HepG2 (cell line): ENCODE measurements around the gene GATAD2B. TPM values are rescaled to one million over a fixed set of nuclear protein-coding genes. Genes with fewer than 3 reads are reported as not detected.

ENCODE experiments used
- ARNT2 ChIP-seq: sonication (generic); formaldehyde crosslinking; IDR thresholded peaks from 2 replicates; pipeline ENCODE4 v1.8.0; 2022; ENCODE audit warnings: mild to moderate bottlenecking, low read depth, missing genetic modification reagents, moderate library complexity
- BRCA1 ChIP-seq: sonication (generic); formaldehyde crosslinking; IDR thresholded peaks from 2 replicates; pipeline ENCODE4 v1.4.0; 2020; ENCODE audit warnings: missing genetic modification reagents
- CEBPG ChIP-seq: IDR thresholded peaks from 2 replicates; pipeline ENCODE4 v1.6.1; 2016
- MAF1 ChIP-seq: sonication (generic); formaldehyde crosslinking; IDR thresholded peaks from 2 replicates; pipeline ENCODE4 v1.5.0; 2020; ENCODE audit warnings: missing genetic modification reagents, borderline replicate concordance
- PLSCR1 ChIP-seq: sonication (generic); formaldehyde crosslinking; IDR thresholded peaks from 2 replicates; pipeline ENCODE4 v1.5.0; 2020; ENCODE audit warnings: missing genetic modification reagents, mild to moderate bottlenecking, borderline replicate concordance
- POLR2AphosphoS2 ChIP-seq: IDR thresholded peaks from 2 replicates; pipeline ENCODE4 v1.6.1; 2011; ENCODE audit warnings: low read depth, low read length, improper control_type of control experiment
- PPARG ChIP-seq: conservative IDR thresholded peaks from 2 replicates; pipeline ENCODE4 v1.6.1; 2016; ENCODE audit warnings: missing biosample characterization, missing genetic modification reagents
- THAP11 ChIP-seq: IDR thresholded peaks from 2 replicates; pipeline ENCODE4 v1.6.1; 2016; ENCODE audit warnings: missing biosample characterization, missing genetic modification reagents
- THAP8 ChIP-seq: sonication (generic); formaldehyde crosslinking; IDR thresholded peaks from 2 replicates; pipeline ENCODE4 v1.5.1; 2020; ENCODE audit warnings: missing genetic modification reagents, mild to moderate bottlenecking, borderline replicate concordance
- ZBTB39 ChIP-seq: sonication (generic); formaldehyde crosslinking; IDR thresholded peaks from 2 replicates; pipeline ENCODE4 v1.5.0; 2020; ENCODE audit warnings: missing genetic modification reagents
- ZFP1 ChIP-seq: IDR thresholded peaks from 2 replicates; pipeline ENCODE4 v1.6.1; 2016
- ZNF296 ChIP-seq: sonication (generic); formaldehyde crosslinking; conservative IDR thresholded peaks from 2 replicates; pipeline ENCODE4 v1.5.0; 2020; ENCODE audit warnings: mild to moderate bottlenecking, missing genetic modification reagents
- ZNF329 ChIP-seq: sonication (generic); formaldehyde crosslinking; IDR thresholded peaks from 2 replicates; pipeline ENCODE4 v1.9.0; 2021; ENCODE audit warnings: low read depth, mild to moderate bottlenecking, missing genetic modification reagents
- ZNF33A ChIP-seq: sonication (generic); formaldehyde crosslinking; IDR thresholded peaks from 2 replicates; pipeline ENCODE4 v1.5.1; 2020; ENCODE audit warnings: missing genetic modification reagents, mild to moderate bottlenecking, moderate library complexity, borderline replicate concordance
- ZNF354B ChIP-seq: sonication (generic); formaldehyde crosslinking; IDR thresholded peaks from 2 replicates; pipeline ENCODE4 v1.8.0; 2022; ENCODE audit warnings: mild to moderate bottlenecking, missing genetic modification reagents
- ZNF589 ChIP-seq: sonication (generic); formaldehyde crosslinking; conservative IDR thresholded peaks from 2 replicates; pipeline ENCODE4 v1.8.0; 2022; ENCODE audit warnings: mild to moderate bottlenecking, moderate library complexity, missing genetic modification reagents
- ZNF609 ChIP-seq: sonication (generic); formaldehyde crosslinking; IDR thresholded peaks from 2 replicates; pipeline ENCODE4 v1.4.0; 2020; ENCODE audit warnings: mild to moderate bottlenecking, missing genetic modification reagents, borderline replicate concordance
- ZZZ3 ChIP-seq: sonication (generic); formaldehyde crosslinking; IDR thresholded peaks from 2 replicates; pipeline ENCODE4 v1.4.0; 2020; ENCODE audit warnings: missing genetic modification reagents, mild to moderate bottlenecking, borderline replicate concordance
- polyA plus RNA-seq, 8 experiments: library from polyadenylated mRNA; depleted of rRNA in 3 of 8; stranded (reverse) in 7 of 8; unstranded in 1 of 8; fragments of >200 nt; fragmentation: Illumina TruSeq in 4 of 8; extraction: Trizol in 4 of 8; gene quantifications; 2 replicates each; pipeline versions ENCODE4 v1.2.1 to v1.2.3, GENCODE V29; 2011 to 2016; ENCODE audit warnings: low read depth in 4 of 8, missing spikeins in 1 of 8, mixed read lengths in 1 of 8; ENCODE audit not compliant: insufficient read depth in 1 of 8
- total RNA-seq, 5 experiments: library from RNA; depleted of rRNA; stranded (reverse); fragments of >200 nt; fragmentation: Illumina TruSeq; extraction: Trizol; gene quantifications; 2 replicates each; pipeline ENCODE4 v1.2.3, GENCODE V29; 2016; ENCODE audit warnings: low read depth in 1 of 5
- TF ChIP-seq, protein P1 (sequence below): IDR thresholded peaks from 2 replicates; pipeline ENCODE4 v1.6.1; 2016; ENCODE audit warnings: low read depth

GATAD2B gene
- total and polyA plus RNA-seq, 2 of the 13 experiments (the other 11 are each of a cell fraction or from before 2014, with no cell fraction given), result 3.2 to 5.2 TPM

DNA sequence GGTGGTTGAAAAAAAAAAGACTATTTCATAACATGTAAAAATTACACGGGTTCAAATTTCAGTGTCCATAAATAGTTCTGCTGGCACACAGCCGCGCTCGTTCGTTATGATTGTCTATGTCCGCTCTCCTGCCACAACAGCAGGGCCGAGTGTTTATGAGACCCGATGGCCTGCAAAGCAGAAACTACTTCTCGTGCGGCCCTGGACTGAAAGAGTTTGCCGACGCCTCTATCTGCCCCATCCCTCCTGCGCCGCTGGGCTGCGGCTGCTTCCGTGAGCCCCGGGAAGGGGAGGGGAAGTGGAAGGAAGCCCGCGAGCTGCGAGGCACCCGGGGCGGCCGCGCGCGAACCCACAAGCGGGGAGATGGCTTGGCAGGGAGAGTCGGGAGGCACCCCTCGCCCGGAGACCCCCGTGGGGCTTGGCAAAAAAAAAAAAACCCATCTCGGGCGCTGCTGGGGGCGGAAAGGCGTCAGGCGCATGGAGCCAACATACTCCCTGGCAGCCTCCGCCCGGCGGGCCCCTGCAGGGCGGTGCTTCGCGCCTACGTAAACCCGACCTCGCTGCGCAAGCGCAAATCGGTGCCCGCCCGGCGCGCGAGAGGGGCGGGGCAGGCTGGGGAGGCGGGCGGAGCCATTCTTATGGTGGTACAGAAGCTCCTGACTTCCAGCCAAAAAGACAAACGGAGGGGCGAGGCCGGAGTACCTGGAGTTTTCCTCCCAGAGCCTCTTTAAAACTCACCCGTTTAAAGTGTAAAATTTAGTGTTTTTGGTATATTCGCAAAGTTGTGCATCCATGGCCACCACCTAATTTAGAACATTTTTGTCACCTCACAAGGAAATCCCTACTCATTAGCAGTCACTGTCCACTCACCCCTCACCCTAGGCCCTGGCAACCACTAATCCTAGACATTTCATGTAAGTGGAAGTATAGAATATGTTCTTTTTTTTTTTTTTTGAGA, 139.3 kb downstream of the GATAD2B start (continued):
- no peak; the same call in 1 of the 2 replicates for TF ChIP-seq ZNF609 (CRISPR knock-in tag)
- TF ChIP-seq ZFP1 (CRISPR knock-in tag), result no peak
- peak; percentile 62; the same call in 1 of the 2 replicates for TF ChIP-seq BRCA1 (CRISPR knock-in tag)
- TF ChIP-seq THAP8 (CRISPR knock-in tag), result no peak
- no peak for TF ChIP-seq ZNF296 (CRISPR knock-in tag)
- TF ChIP-seq POLR2AphosphoS2, result no peak
- TF ChIP-seq, protein P1, sequence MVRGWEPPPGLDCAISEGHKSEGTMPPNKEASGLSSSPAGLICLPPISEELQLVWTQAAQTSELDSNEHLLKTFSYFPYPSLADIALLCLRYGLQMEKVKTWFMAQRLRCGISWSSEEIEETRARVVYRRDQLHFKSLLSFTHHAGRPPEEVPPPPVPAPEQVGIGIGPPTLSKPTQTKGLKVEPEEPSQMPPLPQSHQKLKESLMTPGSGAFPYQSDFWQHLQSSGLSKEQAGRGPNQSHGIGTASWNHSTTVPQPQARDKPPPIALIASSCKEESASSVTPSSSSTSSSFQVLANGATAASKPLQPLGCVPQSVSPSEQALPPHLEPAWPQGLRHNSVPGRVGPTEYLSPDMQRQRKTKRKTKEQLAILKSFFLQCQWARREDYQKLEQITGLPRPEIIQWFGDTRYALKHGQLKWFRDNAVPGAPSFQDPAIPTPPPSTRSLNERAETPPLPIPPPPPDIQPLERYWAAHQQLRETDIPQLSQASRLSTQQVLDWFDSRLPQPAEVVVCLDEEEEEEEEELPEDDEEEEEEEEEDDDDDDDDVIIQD, result no peak
- TF ChIP-seq ZZZ3 (CRISPR knock-in tag), result no peak
- TF ChIP-seq ZNF589, result 0 out of 2 replicates have a peak, but pooled peaks have one; percentile 29
- TF ChIP-seq PLSCR1, result no peak
- no peak for TF ChIP-seq ZBTB39 (CRISPR knock-in tag)
- TF ChIP-seq CEBPG, result no peak
- peak; percentile 62; the same call in 1 of the 2 replicates for TF ChIP-seq ARNT2
- TF ChIP-seq PPARG (CRISPR knock-in tag), result peak; percentile 57; the same call in 1 of the 2 replicates
- TF ChIP-seq ZNF354B (CRISPR knock-in tag), result no peak
- 0 out of 2 replicates have a peak, but pooled peaks have one; percentile 25 for TF ChIP-seq ZNF329 (CRISPR knock-in tag)
- peak; percentile 72 for TF ChIP-seq THAP11 (CRISPR knock-in tag)
- TF ChIP-seq MAF1 (CRISPR knock-in tag), result 0 out of 2 replicates have a peak, but pooled peaks have one; percentile 31
- TF ChIP-seq ZNF33A, result no peak
